ENCODE measurements around the gene PTPRM. TPM values are rescaled to one million over a fixed set of nuclear protein-coding genes. Genes with fewer than 3 reads are reported as not detected.

Gene PTPRM
- total and polyA plus RNA-seq, 2 of the 4 experiments (the other 2 are of a cell fraction): 28.3 to 51.2 TPM

- no CpG with 5 or more reads among the region's 4 CpGs for WGBS, 2 experiments (ENCODE audit: extremely low coverage in 2 of 2, insufficient read length in 1 of 2)
- in situ Hi-C loops (cut with MboI; ENCODE audit: low sequenced_read_pairs) (no loop called here), intact Hi-C loops (cut with micrococcal nuclease) (no loop called here), dilution Hi-C loops (cut with HindIII; ENCODE audit: low sequenced_read_pairs, unreplicated experiment) (no loop called here)
- no peak overlapping the region for H3K4me2 ChIP-seq (ENCODE audit: low read depth, low read length)
- no peaks in the 10 kb centered on the region; a peak in 2 of 4 replicates for H3K79me1 ChIP-seq (ENCODE audit: low read depth in 1 of 2, low read length in 2 of 2)
- H3K9me1 ChIP-seq (ENCODE audit: insufficient read depth, low read length): peaks cover 3% of the 10 kb centered on the region
- no peak overlapping the region for H2BK5ac ChIP-seq (ENCODE audit: low read depth, low read length, poor library complexity, severe bottlenecking)
- TF ChIP-seq RCOR1 (IDR thresholded peaks at IDR 0.05; ENCODE audit: insufficient replicate concordance, low read length): no peak
- no peak for TF ChIP-seq MXI1 (IDR thresholded peaks at IDR 0.05; ENCODE audit: borderline replicate concordance, low read depth, low read length)
- no peak for TF ChIP-seq RAD21 (IDR thresholded peaks at IDR 0.05; ENCODE audit: low read length)
- TF ChIP-seq, protein P1, sequence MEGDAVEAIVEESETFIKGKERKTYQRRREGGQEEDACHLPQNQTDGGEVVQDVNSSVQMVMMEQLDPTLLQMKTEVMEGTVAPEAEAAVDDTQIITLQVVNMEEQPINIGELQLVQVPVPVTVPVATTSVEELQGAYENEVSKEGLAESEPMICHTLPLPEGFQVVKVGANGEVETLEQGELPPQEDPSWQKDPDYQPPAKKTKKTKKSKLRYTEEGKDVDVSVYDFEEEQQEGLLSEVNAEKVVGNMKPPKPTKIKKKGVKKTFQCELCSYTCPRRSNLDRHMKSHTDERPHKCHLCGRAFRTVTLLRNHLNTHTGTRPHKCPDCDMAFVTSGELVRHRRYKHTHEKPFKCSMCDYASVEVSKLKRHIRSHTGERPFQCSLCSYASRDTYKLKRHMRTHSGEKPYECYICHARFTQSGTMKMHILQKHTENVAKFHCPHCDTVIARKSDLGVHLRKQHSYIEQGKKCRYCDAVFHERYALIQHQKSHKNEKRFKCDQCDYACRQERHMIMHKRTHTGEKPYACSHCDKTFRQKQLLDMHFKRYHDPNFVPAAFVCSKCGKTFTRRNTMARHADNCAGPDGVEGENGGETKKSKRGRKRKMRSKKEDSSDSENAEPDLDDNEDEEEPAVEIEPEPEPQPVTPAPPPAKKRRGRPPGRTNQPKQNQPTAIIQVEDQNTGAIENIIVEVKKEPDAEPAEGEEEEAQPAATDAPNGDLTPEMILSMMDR (conservative IDR thresholded peaks at IDR 0.05; ENCODE audit: low read depth, low read length): no peak
- H2AFZ ChIP-seq (replicated peaks; ENCODE audit: low read length, poor library complexity): no peak overlapping the region
- no TSS peak for BruUV-seq (replicated peaks)
- ChIA-PET POLR2A (ENCODE audit: unreplicated experiment) (no interaction called here), CTCF (no interaction called here)
- H3K27ac ChIP-seq (ENCODE audit: insufficient read depth, low read length): no peak overlapping the region
- H3K14ac ChIP-seq (replicated peaks; ENCODE audit: low read depth, low read length): no peak overlapping the region
- no peak overlapping the region for H2AK5ac ChIP-seq (ENCODE audit: low read depth, low read length)
- H3K36me3 ChIP-seq (ENCODE audit: control insufficient read depth, insufficient read depth, low read length): peaks cover 2% of the 10 kb centered on the region; the same call in 1 of the 2 replicates
- H2BK20ac ChIP-seq (ENCODE audit: low read depth, low read length): no peak overlapping the region
- H3K4me3 ChIP-seq (ENCODE audit: insufficient read depth, low read depth, low read length): no peak overlapping the region
- no peaks in the 10 kb centered on the region for H3K9me3 ChIP-seq (ENCODE audit: control insufficient read depth, insufficient read depth, low read length)
- H4K8ac ChIP-seq (ENCODE audit: low read depth in 2 of 2, low read length in 2 of 2): no peak overlapping the region
- H3K18ac ChIP-seq (ENCODE audit: low read depth, low read length): no peak overlapping the region
- H3K23ac ChIP-seq (ENCODE audit: low read depth, low read length): no peak overlapping the region
- H3K56ac ChIP-seq (ENCODE audit: extremely low read depth, insufficient read depth, low read length): no peak overlapping the region
- DNase-seq (no peak), ATAC-seq (ENCODE audit: low read depth) (no peak)
- peaks cover 8% of the 10 kb centered on the region for H3K4me1 ChIP-seq (ENCODE audit: control insufficient read depth, insufficient read depth, low read length)
- H4K91ac ChIP-seq (ENCODE audit: insufficient read depth, low read depth, low read length): no peak overlapping the region
- H4K5ac ChIP-seq (ENCODE audit: low read depth, low read length): no peak overlapping the region
- H3K27me3 ChIP-seq (ENCODE audit: control insufficient read depth, insufficient read depth, low read length): no peaks in the 10 kb centered on the region
- no peak overlapping the region for H2BK120ac ChIP-seq (ENCODE audit: low read depth, low read length)
- no peak overlapping the region for H3K9ac ChIP-seq (ENCODE audit: low read depth, low read length)
- no peak overlapping the region for H2BK15ac ChIP-seq (ENCODE audit: low read depth, low read length)
- no peak overlapping the region for H2AK9ac ChIP-seq (replicated peaks; ENCODE audit: low read depth, low read length, poor library complexity)
- no peaks in the 10 kb centered on the region for H4K20me1 ChIP-seq (ENCODE audit: insufficient read depth, low read length)
- no peak overlapping the region for H3K4ac ChIP-seq (ENCODE audit: low read depth, low read length)
These were observed 440.9 kb downstream of the PTPRM start for GRCh38 chr18:8008033-8008432.
